Ishikawa (cell line): ENCODE measurements around the gene ZGPAT.

Experiments used
- CEBPB ChIP-seq: IDR thresholded peaks from 2 replicates; pipeline ENCODE4 v1.6.1; 2012
- CREB1 ChIP-seq: IDR thresholded peaks from 2 replicates; pipeline ENCODE4 v1.6.1; 2012; ENCODE audit warnings: low read depth
- EGR1 ChIP-seq: IDR thresholded peaks from 2 replicates; pipeline ENCODE4 v1.6.1; 2012
- EP300 ChIP-seq: IDR thresholded peaks from 2 replicates; pipeline ENCODE4 v1.6.1; 2012; ENCODE audit warnings: borderline replicate concordance
- FOXM1 ChIP-seq: IDR thresholded peaks from 2 replicates; pipeline ENCODE4 v1.6.1; 2012; ENCODE audit warnings: low read depth, borderline replicate concordance
- MAX ChIP-seq: IDR thresholded peaks from 2 replicates; pipeline ENCODE4 v1.6.1; 2012
- NFIC ChIP-seq: IDR thresholded peaks from 2 replicates; pipeline ENCODE4 v1.6.1; 2012
- RAD21 ChIP-seq: IDR thresholded peaks from 2 replicates; pipeline ENCODE4 v1.6.1; 2012; ENCODE audit warnings: low read depth
- REST ChIP-seq: IDR thresholded peaks from 2 replicates; pipeline ENCODE4 v1.6.1; 2012; ENCODE audit warnings: low read depth, mild to moderate bottlenecking
- TAF1 ChIP-seq: IDR thresholded peaks from 2 replicates; pipeline ENCODE4 v1.6.1; 2012; ENCODE audit warnings: low read depth, mild to moderate bottlenecking
- TCF12 ChIP-seq: IDR thresholded peaks from 2 replicates; pipeline ENCODE4 v1.6.1; 2012; ENCODE audit warnings: low read depth
- TEAD4 ChIP-seq: IDR thresholded peaks from 2 replicates; pipeline ENCODE4 v1.6.1; 2012
- USF1 ChIP-seq: IDR thresholded peaks from 2 replicates; pipeline ENCODE4 v1.6.1; 2012
- YY1 ChIP-seq: IDR thresholded peaks from 2 replicates; pipeline ENCODE4 v1.6.1; 2012; ENCODE audit warnings: low read depth
- ZBTB7A ChIP-seq: IDR thresholded peaks from 2 replicates; pipeline ENCODE4 v1.6.1; 2012; ENCODE audit warnings: low read depth

ZGPAT gene

DNA sequence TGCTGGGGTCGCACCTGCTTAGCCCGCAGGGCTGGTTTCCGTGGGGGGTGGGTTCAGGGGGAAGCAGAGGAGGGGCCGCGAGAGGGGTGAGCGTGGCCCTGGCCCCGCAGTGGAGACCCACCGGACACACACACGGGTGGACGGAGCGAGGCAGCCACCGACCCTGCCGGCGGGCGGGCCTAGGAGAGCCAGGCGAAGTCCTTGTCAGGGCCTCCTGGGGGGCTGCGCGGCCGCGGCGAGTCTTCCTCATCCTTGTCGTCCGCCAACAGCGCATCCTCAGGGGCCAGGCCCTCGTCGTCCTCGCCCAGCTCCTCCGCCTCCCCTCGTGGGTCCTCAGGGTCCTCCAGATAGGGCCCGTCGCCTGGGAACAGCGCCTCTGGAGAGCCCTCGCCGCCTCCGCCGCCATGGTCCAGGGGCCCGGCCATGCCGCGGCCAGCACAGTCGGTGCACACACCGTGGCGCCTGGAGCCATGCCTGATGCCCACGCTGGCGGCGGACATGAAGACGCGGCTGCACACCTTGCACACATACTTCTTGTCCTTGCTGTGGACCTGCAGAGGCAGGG is 39.0 kb downstream of the ZGPAT start:
- no peak for TF ChIP-seq TEAD4
- no peak for TF ChIP-seq REST

- no peak for TF ChIP-seq FOXM1
- no peak for TF ChIP-seq RAD21
- no peak for TF ChIP-seq YY1
- no peak for TF ChIP-seq USF1
- TF ChIP-seq EP300: no peak
- TF ChIP-seq TCF12: no peak
- TF ChIP-seq CEBPB: no peak
Measured at GRCh38 chr20:63747622-63748069, 39.8 kb downstream of the ZGPAT start.

GRCh38 chr20:63748070-63748933 is 40.5 kb downstream of the ZGPAT start:
- TF ChIP-seq TCF12 (no peak), CREB1 (no peak), EGR1 (no peak), TAF1 (no peak), NFIC (no peak), USF1 (no peak), YY1 (no peak), TEAD4 (no peak), EP300 (no peak), FOXM1 (no peak)

DNA sequence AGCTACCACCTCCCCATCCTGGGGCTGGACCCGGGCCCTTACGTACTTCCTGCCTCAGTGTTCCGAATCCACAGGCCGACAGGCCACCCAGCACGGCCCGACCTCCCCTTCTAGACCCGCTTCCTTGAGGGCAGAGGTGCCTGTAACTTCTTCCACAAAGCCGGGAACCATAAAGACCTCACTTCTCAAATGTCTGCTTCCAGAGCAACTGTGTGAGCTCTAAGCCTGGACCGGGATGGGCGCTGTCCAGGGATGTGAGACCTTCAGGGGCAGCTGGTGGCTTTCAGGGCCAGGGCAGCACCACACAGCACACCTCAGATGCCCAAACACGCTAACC is 41.1 kb downstream of the ZGPAT start:
- no peak for TF ChIP-seq ZBTB7A
- TF ChIP-seq EGR1: no peak
- no peak for TF ChIP-seq REST
- no peak for TF ChIP-seq MAX
- TF ChIP-seq TCF12: no peak
- no peak for TF ChIP-seq YY1
- no peak for TF ChIP-seq TAF1

DNA sequence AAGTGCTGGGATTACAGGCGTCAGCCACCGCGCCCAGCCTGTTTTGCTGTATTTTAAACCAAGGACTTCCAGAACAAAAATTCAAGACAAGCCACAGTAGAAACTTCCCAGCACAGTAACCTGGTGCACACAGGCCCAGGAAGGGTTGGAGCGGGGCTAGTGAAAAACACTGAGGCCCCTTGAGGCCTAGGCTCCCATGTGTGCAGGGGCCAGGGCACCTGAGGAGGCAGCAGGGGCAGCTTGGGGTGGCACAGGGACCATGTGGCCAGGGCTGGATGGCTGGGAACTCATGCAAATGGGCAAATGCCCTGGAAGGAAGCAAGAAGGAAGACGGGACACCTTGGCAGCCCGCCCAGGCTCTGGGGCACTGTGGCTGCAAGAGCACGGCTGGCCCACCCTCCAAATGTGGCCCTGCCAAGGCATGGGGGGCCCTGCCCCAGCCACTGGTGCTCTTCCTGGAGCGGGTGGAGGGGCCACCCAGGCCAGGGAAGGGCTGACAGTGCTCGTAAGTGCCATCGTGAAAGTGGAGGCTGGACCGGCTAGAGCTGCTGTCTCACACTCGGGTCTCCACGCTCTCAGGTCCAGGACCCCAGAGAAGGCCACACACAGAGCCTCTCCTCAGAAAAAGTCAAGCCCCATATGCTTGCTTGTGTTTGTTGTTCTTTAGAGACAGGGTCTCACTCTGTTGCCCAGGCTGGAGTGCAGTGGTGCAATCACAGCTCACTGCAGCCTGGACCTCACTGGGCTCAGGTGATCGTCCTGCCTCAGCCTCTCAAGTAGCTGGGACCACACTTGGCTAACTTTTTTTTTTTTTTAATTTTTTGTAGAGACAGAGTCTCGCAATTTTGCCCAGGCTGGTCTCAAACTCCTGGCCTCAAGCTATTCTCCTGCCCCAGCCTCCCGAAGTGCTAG is 42.0 kb downstream of the ZGPAT start:
- TF ChIP-seq CREB1 (no peak), TAF1 (no peak), TEAD4 (no peak), ZBTB7A (no peak), REST (no peak), FOXM1 (no peak), EP300 (no peak), RAD21 (no peak), NFIC (no peak), EGR1 (no peak)
